Stomach (tissue), 9 donors: Measurements from ENCODE around the gene ZFPL1. TPM values are rescaled to one million over a fixed set of nuclear protein-coding genes. Genes with fewer than 3 reads are reported as not detected.

Source experiments
- DNase-seq, 2 donors: peaks; one replicate each; pipeline versions ENCODE4 v3.0.0 to v3.0.0-alpha.2; 2013 to 2019
- H3K27ac ChIP-seq, 5 donors: fragments of 200-600 bp in 4 of 5; sonication (generic) in 4 of 5; one replicate each; pipeline ENCODE4 v1.5.1; 2013 to 2019; ENCODE audit warnings: mild to moderate bottlenecking in 1 of 5, moderate library complexity in 1 of 5
- H3K27me3 ChIP-seq, 3 donors: fragments of 200-600 bp; sonication (generic); one replicate each; pipeline ENCODE4 v1.5.1; 2017 to 2019; ENCODE audit warnings: mixed run types in 1 of 3
- H3K36me3 ChIP-seq, 4 donors: fragments of 200-600 bp; sonication (generic); 1 replicate in 3 of 4; 2 replicates in 1 of 4; pipeline ENCODE4 v1.5.1; 2016 to 2019
- H3K4me1 ChIP-seq, 4 donors: fragments of 200-600 bp; sonication (generic); one replicate each; pipeline ENCODE4 v1.5.1; 2016 to 2019
- H3K4me3 ChIP-seq, 4 donors: fragments of 200-600 bp; sonication (generic) in 3 of 4; one replicate each; pipeline ENCODE4 v1.5.1; 2016 to 2019; ENCODE audit warnings: mild to moderate bottlenecking in 1 of 4
- H3K9me3 ChIP-seq, 4 donors: fragments of 200-600 bp; sonication (generic); one replicate each; pipeline ENCODE4 v1.5.1; 2016 to 2019
- EP300 ChIP-seq: sonication (generic); formaldehyde crosslinking; IDR thresholded peaks from one replicate; pipeline ENCODE4 v1.6.1; 2017; ENCODE audit warnings: antibody characterized with exemption
- POLR2A ChIP-seq, 4 donors: fragments of 450-650 bp; IDR thresholded peaks; one replicate each; pipeline ENCODE4 v1.6.1; 2016; ENCODE audit warnings: antibody characterized with exemption in 4 of 4, control low read depth in 2 of 4, mild to moderate bottlenecking in 1 of 4, moderate library complexity in 1 of 4
- POLR2AphosphoS5 ChIP-seq, 3 donors: sonication (generic); formaldehyde crosslinking; IDR thresholded peaks; one replicate each; pipeline ENCODE4 v1.6.1; 2016; ENCODE audit warnings: antibody characterized with exemption in 3 of 3
- WGBS, 5 donors: extraction: QIAGEN DNeasy Blood & Tissue Kit in 3 of 5; methylation state at CpG; one replicate each; pipeline versions ENCODE4 v1.1.5 to v1.1.7; 2013 to 2018; 5-methylcytosine and 5-hydroxymethylcytosine counted together
- intact Hi-C: fragments of 100-400 bp; cut with DNase I; formaldehyde crosslinking; loops from one replicate; pipeline ENCODE4 v1.15.1; 2023; ENCODE audit warnings: low total_unique reads
- polyA plus RNA-seq, 3 donors: library from polyadenylated mRNA; stranded (reverse); fragments of 200-250 nt; gene quantifications; one replicate each; pipeline ENCODE4 v1.2.3, GENCODE V29; 2013
- total RNA-seq, 5 donors: library from RNA; depleted of rRNA; stranded (reverse); fragments of >200 nt; gene quantifications; one replicate each; pipeline versions ENCODE4 v1.1.0 to v1.2.3, GENCODE V29; 2014 to 2016
- TF ChIP-seq, protein P1 (sequence below), 7 experiments: fragments of 450-650 bp in 4 of 7; fragments of 200-600 bp in 3 of 7; sonication (generic) in 3 of 7; IDR thresholded peaks; one replicate each; pipeline ENCODE4 v1.5.1; 2016 to 2019; ENCODE audit warnings: antibody characterized with exemption in 7 of 7, control low read depth in 2 of 7, mild to moderate bottlenecking in 1 of 7
- donor health status: healthy with polysubstance abuse.
- donor health status: Bipolar disorder and iron deficiency.
- donor health status: healthy.

Gene ZFPL1
- total and polyA plus RNA-seq, 8 donors: 17.6 to 62.0 (median 37.0) TPM

DNA sequence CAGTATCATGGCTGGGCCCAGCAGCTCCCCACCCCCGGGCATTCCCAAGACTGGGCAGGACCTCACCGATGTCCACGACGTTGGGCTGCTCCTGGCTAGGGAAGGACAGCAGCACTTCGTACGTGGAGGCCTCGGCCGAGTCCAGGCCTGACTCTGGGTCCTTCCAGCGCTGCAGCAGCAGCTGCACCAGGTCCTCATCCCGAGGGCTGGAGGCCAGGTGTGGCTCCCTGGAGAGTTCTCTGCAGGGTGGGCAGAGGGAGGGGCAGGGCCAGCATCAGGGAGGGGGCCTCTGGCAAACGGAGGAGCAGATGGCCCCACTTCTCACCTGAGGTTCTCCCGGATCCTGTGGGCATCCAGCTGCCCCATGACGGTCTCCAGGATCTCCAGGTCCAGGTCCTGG, 26.0 kb upstream of the ZFPL1 start:
- WGBS, 5 donors: 60 to 76% (median 74%) methylated on average over 1 to 13 of the region's 13 CpGs
- Histone ChIP-seq H3K4me1 (no peaks in the 10 kb centered on the region), H3K36me3 (no peaks in the 10 kb centered on the region), H3K9me3 (no peaks in the 10 kb centered on the region), H3K27ac (no peak overlapping the region), H3K4me3 (no peak overlapping the region), H3K27me3 (peaks cover 0 to 15% (median 0%) of the 10 kb centered on the region in 3 donors)
- TF ChIP-seq, protein P1, sequence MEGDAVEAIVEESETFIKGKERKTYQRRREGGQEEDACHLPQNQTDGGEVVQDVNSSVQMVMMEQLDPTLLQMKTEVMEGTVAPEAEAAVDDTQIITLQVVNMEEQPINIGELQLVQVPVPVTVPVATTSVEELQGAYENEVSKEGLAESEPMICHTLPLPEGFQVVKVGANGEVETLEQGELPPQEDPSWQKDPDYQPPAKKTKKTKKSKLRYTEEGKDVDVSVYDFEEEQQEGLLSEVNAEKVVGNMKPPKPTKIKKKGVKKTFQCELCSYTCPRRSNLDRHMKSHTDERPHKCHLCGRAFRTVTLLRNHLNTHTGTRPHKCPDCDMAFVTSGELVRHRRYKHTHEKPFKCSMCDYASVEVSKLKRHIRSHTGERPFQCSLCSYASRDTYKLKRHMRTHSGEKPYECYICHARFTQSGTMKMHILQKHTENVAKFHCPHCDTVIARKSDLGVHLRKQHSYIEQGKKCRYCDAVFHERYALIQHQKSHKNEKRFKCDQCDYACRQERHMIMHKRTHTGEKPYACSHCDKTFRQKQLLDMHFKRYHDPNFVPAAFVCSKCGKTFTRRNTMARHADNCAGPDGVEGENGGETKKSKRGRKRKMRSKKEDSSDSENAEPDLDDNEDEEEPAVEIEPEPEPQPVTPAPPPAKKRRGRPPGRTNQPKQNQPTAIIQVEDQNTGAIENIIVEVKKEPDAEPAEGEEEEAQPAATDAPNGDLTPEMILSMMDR (IDR thresholded peaks at IDR 0.05): no peak
- TF ChIP-seq POLR2A (IDR thresholded peaks at IDR 0.05): no peak
- TF ChIP-seq EP300: no peak
- no peak for TF ChIP-seq POLR2AphosphoS5 (IDR thresholded peaks at IDR 0.05)
- intact Hi-C loops: no loop called here
- DNase-seq: no peak

DNA sequence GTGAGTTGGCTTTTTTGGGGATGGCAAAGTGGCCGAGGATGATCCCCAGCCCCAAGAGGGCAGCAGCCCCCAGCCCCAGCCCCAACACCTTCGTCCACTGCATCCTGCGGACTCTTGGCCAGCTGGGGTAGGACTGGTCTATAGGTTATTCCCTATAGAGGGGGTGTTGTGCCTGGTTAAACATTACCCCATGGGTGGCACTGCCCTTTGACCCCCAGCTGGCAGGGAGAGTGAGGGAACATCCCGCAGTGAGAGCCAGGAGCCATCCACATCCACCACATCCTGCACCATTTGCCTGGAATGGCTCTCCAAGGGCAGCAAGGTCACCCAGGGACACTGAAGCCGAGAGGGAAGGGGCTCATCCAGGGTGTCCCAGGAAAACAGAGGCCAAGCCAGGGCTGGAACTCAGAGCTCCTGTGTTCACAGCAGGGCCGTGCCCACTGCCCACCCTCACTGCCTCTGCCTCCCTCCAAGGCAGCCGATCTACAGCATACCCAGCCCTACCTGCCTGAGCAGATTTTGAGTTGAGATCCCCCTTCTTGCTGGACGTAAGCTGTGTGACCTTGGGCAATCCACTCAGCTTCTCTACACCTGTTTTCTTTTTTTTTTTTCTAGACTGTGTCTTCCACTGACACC, 25.5 kb upstream of the ZFPL1 start, which contains the start of gene NAALADL1:
NAALADL1 (minus strand) TSS at position 135 of the 636 bp plus-strand sequence; CDS start at position 103, 32 bp downstream.
- H3K4me3 ChIP-seq: no peak within 1 kb of the TSS

DNA sequence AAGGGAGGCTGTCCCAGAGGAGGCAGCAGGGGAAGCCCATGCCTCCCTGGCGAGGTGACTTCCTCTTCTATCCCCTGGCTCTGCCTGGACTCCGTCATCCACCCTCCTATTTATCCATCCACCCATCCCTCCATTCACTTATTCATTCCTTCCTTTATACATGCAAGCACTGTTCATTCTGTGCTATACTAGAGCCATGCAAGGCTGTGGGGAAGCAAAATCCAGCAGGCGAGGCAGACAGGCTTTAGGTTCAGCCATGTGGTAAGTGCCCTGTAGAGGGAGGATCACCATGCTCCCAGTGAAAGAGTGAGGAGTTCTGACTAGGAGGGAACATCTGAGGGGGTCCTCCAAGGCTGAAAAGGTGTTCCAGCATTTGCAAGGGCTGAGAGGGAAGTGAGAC, 24.5 kb upstream of the ZFPL1 start:
- Histone ChIP-seq H3K4me1 (no peaks in the 10 kb centered on the region), H3K9me3 (no peaks in the 10 kb centered on the region), H3K4me3 (no peak overlapping the region), H3K27ac (no peak overlapping the region), H3K27me3 (no peaks in the 10 kb centered on the region), H3K36me3 (no peaks in the 10 kb centered on the region)
- TF ChIP-seq POLR2A (IDR thresholded peaks at IDR 0.05) (no peak), EP300 (no peak), POLR2AphosphoS5 (IDR thresholded peaks at IDR 0.05) (no peak)
- TF ChIP-seq, protein P1 (IDR thresholded peaks at IDR 0.05): no peak
- intact Hi-C loops: no loop called here
- no peak for DNase-seq
- 56 to 70% (median 64%) methylated on average over 3 of the region's 3 CpGs for WGBS, 5 donors

More for the DNA sequence above, 25.5 kb upstream of the ZFPL1 start, which contains the start of gene NAALADL1:
- no peaks in the 10 kb centered on the region for H3K36me3 ChIP-seq
- no peaks in the 10 kb centered on the region for H3K9me3 ChIP-seq
- peaks cover 0 to 9% (median 0%) of the 10 kb centered on the region in 3 donors for H3K27me3 ChIP-seq
- TF ChIP-seq POLR2A (IDR thresholded peaks at IDR 0.05) (no peak), EP300 (no peak), POLR2AphosphoS5 (IDR thresholded peaks at IDR 0.05) (no peak)
- TF ChIP-seq, protein P1 (IDR thresholded peaks at IDR 0.05): no peak
- 74 to 83% (median 78%) methylated on average over 6 to 8 of the region's 8 CpGs for WGBS, 5 donors
- intact Hi-C loops: no loop called here
- H3K4me1 ChIP-seq: no peaks in the 10 kb centered on the region
- DNase-seq: no peak
- H3K27ac ChIP-seq: no peak within 1 kb of the TSS

DNA sequence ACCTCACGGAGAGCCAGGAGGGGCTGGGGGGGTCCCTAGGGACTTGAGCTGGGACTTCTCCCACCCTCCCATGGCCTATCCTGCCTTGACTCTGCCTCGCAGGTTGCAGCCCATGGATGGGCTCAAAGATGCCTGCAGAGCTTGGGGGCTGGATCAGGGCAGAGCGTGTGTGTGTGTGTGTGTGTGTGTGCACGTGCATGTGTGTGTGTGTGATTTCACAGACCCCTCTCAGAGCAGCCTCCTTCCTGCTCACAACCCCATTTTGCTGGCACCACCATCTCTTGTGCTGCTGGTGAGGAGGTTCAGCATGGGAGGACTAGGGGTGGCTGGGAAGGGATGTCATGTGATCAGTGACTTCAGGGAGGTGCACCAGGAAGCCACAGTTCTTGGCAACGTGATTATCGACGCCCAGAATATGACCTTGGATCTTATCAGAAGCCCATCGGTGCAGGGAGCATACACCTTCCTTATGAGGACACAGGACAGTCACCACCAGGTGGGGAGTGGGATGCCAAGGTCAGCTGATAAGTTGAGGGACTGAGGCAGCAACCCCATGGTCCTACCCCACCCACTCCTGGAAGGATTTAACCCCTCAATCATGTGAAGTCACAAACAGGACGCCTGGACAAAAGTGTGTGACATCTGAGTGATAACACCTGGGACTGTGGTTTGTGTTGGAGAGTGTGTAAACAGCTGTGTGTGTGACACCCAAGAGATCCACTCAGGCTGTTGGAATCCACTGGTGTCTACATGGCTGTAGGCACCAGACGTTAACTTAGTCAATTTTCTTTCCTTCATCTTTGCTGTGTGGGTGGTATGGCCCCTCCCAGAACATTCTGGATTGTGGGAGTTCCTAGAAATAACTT, 23.8 kb upstream of the ZFPL1 start:
- intact Hi-C loops: no loop called here
- Histone ChIP-seq H3K9me3 (no peaks in the 10 kb centered on the region), H3K4me3 (no peak overlapping the region), H3K27ac (no peak overlapping the region), H3K4me1 (no peaks in the 10 kb centered on the region), H3K36me3 (no peaks in the 10 kb centered on the region), H3K27me3 (no peaks in the 10 kb centered on the region)
- DNase-seq: no peak
- TF ChIP-seq POLR2AphosphoS5 (IDR thresholded peaks at IDR 0.05) (no peak), EP300 (no peak), POLR2A (IDR thresholded peaks at IDR 0.05) (no peak)
- TF ChIP-seq, protein P1 (IDR thresholded peaks at IDR 0.05): no peak
- WGBS, 5 donors: 41 to 50% (median 46%) methylated on average over 8 to 10 of the region's 10 CpGs
